ENCODE data around the gene CAMTA1.
A peak's percentile ranks its signal among the peaks of the same experiment; 100 is the strongest.

The CAMTA1 gene

GRCh38 chr1:7534061-7534825, 749.0 kb downstream of the CAMTA1 start:
- DNase-seq: no peak

GRCh38 chr1:7535016-7535415, 749.8 kb downstream of the CAMTA1 start:
- no peak for DNase-seq

- no peak for DNase-seq
Observed at GRCh38 chr1:7535934-7536878, 751.0 kb downstream of the CAMTA1 start.

GRCh38 chr1:7536891-7537591, 751.8 kb downstream of the CAMTA1 start:
- no peak for DNase-seq

- peak; percentile 43 for DNase-seq
Observed at GRCh38 chr1:7538033-7538432, 752.8 kb downstream of the CAMTA1 start.

GRCh38 chr1:7538849-7539768, 753.9 kb downstream of the CAMTA1 start:
- no peak for DNase-seq

GRCh38 chr1:7539769-7540175, 754.5 kb downstream of the CAMTA1 start:
- DNase-seq: peak; percentile 56

- DNase-seq: no peak
Observed at GRCh38 chr1:7540816-7541215, 755.6 kb downstream of the CAMTA1 start.

GRCh38 chr1:7541629-7542028, 756.4 kb downstream of the CAMTA1 start:
- no peak for DNase-seq

GRCh38 chr1:7543718-7544090, 758.5 kb downstream of the CAMTA1 start:
- DNase-seq: no peak

GRCh38 chr1:7549277-7550161, 764.3 kb downstream of the CAMTA1 start:
- peak; percentile 95 for DNase-seq

- no peak for DNase-seq
Observed at GRCh38 chr1:7550261-7550865, 765.1 kb downstream of the CAMTA1 start.

- peak; percentile 14 for DNase-seq
Observed at GRCh38 chr1:7550981-7551380, 765.7 kb downstream of the CAMTA1 start.

- DNase-seq: no peak
Observed at GRCh38 chr1:7551442-7551841, 766.2 kb downstream of the CAMTA1 start.

- peak; percentile 97 for DNase-seq
Observed at GRCh38 chr1:7552402-7552801, 767.1 kb downstream of the CAMTA1 start.

- no peak for DNase-seq
Observed at GRCh38 chr1:7553042-7553690, 767.9 kb downstream of the CAMTA1 start.

- no peak for DNase-seq
Observed at GRCh38 chr1:7554385-7555235, 769.4 kb downstream of the CAMTA1 start.

GRCh38 chr1:7555391-7556185, 770.3 kb downstream of the CAMTA1 start:
- no peak for DNase-seq
